Esophagus muscularis mucosa (tissue), 4 donors: ENCODE data around the gene MRPL23. TPM values are rescaled to one million over a fixed set of nuclear protein-coding genes. Genes with fewer than 3 reads are reported as not detected.

Experiments used
- DNase-seq: peaks from one replicate; pipeline ENCODE4 v3.0.0-alpha.2; 2017; ENCODE audit errors: extremely low spot score
- H3K27ac ChIP-seq, 4 donors: fragments of 200-600 bp; sonication (generic); replicated peaks in 1 of 4; 1 replicate in 3 of 4; 2 replicates in 1 of 4; pipeline ENCODE4 v1.5.1; 2016 to 2019; ENCODE audit warnings: mild to moderate bottlenecking in 1 of 4
- H3K27me3 ChIP-seq, 4 donors: fragments of 200-600 bp; sonication (generic); one replicate each; pipeline versions ENCODE4 v1.5.1 to v1.6.0; 2016 to 2019
- H3K36me3 ChIP-seq, 4 donors: fragments of 200-600 bp; sonication (generic); one replicate each; pipeline ENCODE4 v1.5.1; 2016 to 2019
- H3K4me1 ChIP-seq, 4 donors: fragments of 200-600 bp; sonication (generic); one replicate each; pipeline ENCODE4 v1.5.1; 2016 to 2019
- H3K4me3 ChIP-seq, 4 donors: fragments of 200-600 bp; sonication (generic); 1 replicate in 2 of 4; 2 replicates in 2 of 4; pipeline ENCODE4 v1.5.1; 2016 to 2019; ENCODE audit warnings: mild to moderate bottlenecking in 4 of 4, moderate library complexity in 1 of 4
- H3K9me3 ChIP-seq, 4 donors: fragments of 200-600 bp; sonication (generic); 1 replicate in 3 of 4; 2 replicates in 1 of 4; pipeline ENCODE4 v1.5.1; 2016 to 2019
- CTCF ChIP-seq, 3 experiments: fragments of 200-600 bp in 2 of 3; fragments of 450-650 bp in 1 of 3; sonication (generic) in 2 of 3; IDR thresholded peaks; one replicate each; pipeline ENCODE4 v1.5.1; 2017 to 2019; ENCODE audit warnings: antibody characterized with exemption in 3 of 3, mild to moderate bottlenecking in 2 of 3, moderate library complexity in 1 of 3
- EP300 ChIP-seq: sonication (generic); formaldehyde crosslinking; IDR thresholded peaks from one replicate; pipeline ENCODE4 v1.6.1; 2017; ENCODE audit warnings: antibody characterized with exemption
- POLR2A ChIP-seq: fragments of 450-650 bp; IDR thresholded peaks from one replicate; pipeline ENCODE4 v1.6.1; 2017; ENCODE audit warnings: antibody characterized with exemption, moderate library complexity, mild to moderate bottlenecking, low read depth
- POLR2AphosphoS5 ChIP-seq, 2 donors: sonication (generic); formaldehyde crosslinking; IDR thresholded peaks; one replicate each; pipeline ENCODE4 v1.6.1; 2017; ENCODE audit warnings: antibody characterized with exemption in 2 of 2
- WGBS: methylation state at CpG from one replicate; pipeline ENCODE4 v1.1.5; 2018; 5-methylcytosine and 5-hydroxymethylcytosine counted together
- intact Hi-C: fragments of 100-400 bp; cut with DNase I; formaldehyde crosslinking; loops from one replicate; pipeline ENCODE4 v1.15.1; 2023
- small RNA-seq, 3 donors: library from RNA; depleted of rRNA; stranded (forward); fragments of <200 nt; gene quantifications; one replicate each; pipeline ENCODE3, GENCODE V24; 2016
- total RNA-seq, 4 donors: library from RNA; depleted of rRNA; stranded (reverse); fragments of >200 nt; gene quantifications; one replicate each; pipeline versions ENCODE4 v1.1.0 to v1.2.1, GENCODE V29; 2016

The MRPL23 gene
- total RNA-seq, 4 donors from 2014 or later: 82.0 to 153 (median 92.4) TPM

GRCh38 chr11:2002807-2003206 lies 55.7 kb downstream of the MRPL23 start:
- Histone ChIP-seq H3K4me3 (no peak overlapping the region), H3K27me3 (no peaks in the 10 kb centered on the region), H3K4me1 (no peaks in the 10 kb centered on the region), H3K27ac (no peak overlapping the region), H3K36me3 (no peaks in the 10 kb centered on the region), H3K9me3 (no peaks in the 10 kb centered on the region)
- intact Hi-C loops: no loop called here
- DNase-seq: no peak
- TF ChIP-seq POLR2AphosphoS5 (IDR thresholded peaks at IDR 0.05) (no peak), CTCF (IDR thresholded peaks at IDR 0.05) (no peak), POLR2A (no peak), EP300 (no peak)
- no CpG with 5 or more reads among the region's 19 CpGs for WGBS

GRCh38 chr11:2004466-2004865 lies 57.3 kb downstream of the MRPL23 start:
- TF ChIP-seq POLR2AphosphoS5 (IDR thresholded peaks at IDR 0.05) (no peak), POLR2A (no peak), CTCF (IDR thresholded peaks at IDR 0.05) (no peak), EP300 (no peak)
- H3K27ac ChIP-seq: no peak overlapping the region
- H3K4me1 ChIP-seq: no peaks in the 10 kb centered on the region
- DNase-seq: no peak
- H3K4me3 ChIP-seq: no peak overlapping the region
- H3K27me3 ChIP-seq: no peaks in the 10 kb centered on the region
- H3K9me3 ChIP-seq: no peaks in the 10 kb centered on the region
- no CpG with 5 or more reads among the region's 13 CpGs for WGBS
- intact Hi-C loops: no loop called here
- no peaks in the 10 kb centered on the region for H3K36me3 ChIP-seq

Small RNA genes within 50 kb of the gene (small RNA-seq; reads per million reads assigned to genes)
- gene RF01972 (0 reads per million in 3 donors), gene RF01973 (0 reads per million in 3 donors)

Other genes with a start within 250 kb of the MRPL23 start
- gene IFITM10, start 196.7 kb upstream of the MRPL23 start, total RNA-seq: under 1 TPM; 0.42 to 0.58 (median 0.54) TPM
- 100 to 1,000 TPM; 186 to 338 (median 270) TPM for gene CTSD, start 183.4 kb upstream of the MRPL23 start, total RNA-seq
- gene SYT8, start 112.3 kb upstream of the MRPL23 start, total RNA-seq: not detected
- 1 to 10 TPM in 1 of 4 donors, not detected in 3; 4.2 TPM for gene TNNI2, start 108.4 kb upstream of the MRPL23 start, total RNA-seq
- gene LSP1, start 94.2 kb upstream of the MRPL23 start, total RNA-seq: 10 to 100 TPM; 10.3 to 36.5 (median 35.4) TPM
- gene PRR33, start 55.4 kb upstream of the MRPL23 start, total RNA-seq: not detected
- 1 to 10 TPM; 2.8 to 6.0 (median 3.6) TPM for gene TNNT3, start 27.6 kb upstream of the MRPL23 start, total RNA-seq
- gene H19, start 50.5 kb downstream of the MRPL23 start, total RNA-seq: 100 to 1,000 TPM; 372 to 753 (median 391) TPM
- gene IGF2, start 192.1 kb downstream of the MRPL23 start, total RNA-seq: 10 to 100 TPM; 25.5 to 59.6 (median 33.0) TPM
- not detected for gene INS, start 213.9 kb downstream of the MRPL23 start, total RNA-seq
- 1 to 10 TPM in 1 of 4 donors, not detected in 3; 1.3 TPM for gene TH, start 224.5 kb downstream of the MRPL23 start, total RNA-seq